ENCODE measurements around the gene TMEM163. TPM values are rescaled to one million over a fixed set of nuclear protein-coding genes. Genes with fewer than 3 reads are reported as not detected.

The TMEM163 gene
- total RNA-seq, 3 donors from 2014 or later: 0.13 to 0.20 (median 0.14) TPM

DNA sequence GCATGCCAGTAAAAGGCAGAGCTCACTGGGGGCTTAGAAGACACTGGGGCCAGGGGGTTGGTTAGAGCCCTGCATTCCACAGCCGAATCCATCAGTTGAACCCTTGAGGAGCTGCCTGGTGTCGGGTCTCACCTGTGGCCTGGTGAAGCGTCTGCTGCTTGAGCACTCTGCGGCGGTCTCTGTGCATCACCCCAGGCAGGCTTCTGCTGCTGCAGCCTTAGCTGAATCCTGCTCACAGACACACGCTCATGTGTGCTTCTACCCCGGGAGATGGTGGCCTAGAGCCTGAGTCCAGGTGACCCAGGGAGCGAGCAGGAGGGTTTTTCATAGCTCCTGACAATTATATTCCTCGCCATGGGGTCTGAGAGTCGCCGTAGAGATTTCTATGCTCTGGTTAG is 272.8 kb downstream of the TMEM163 start:
- DNase-seq (no peak), ATAC-seq (no peak)
- no peaks in the 10 kb centered on the region for H3K27me3 Mint-ChIP-seq (ENCODE audit: low read depth)
- H3K4me1 Mint-ChIP-seq (ENCODE audit: low read depth): peaks cover 2% of the 10 kb centered on the region
- peaks cover 8% of the 10 kb centered on the region for H3K36me3 Mint-ChIP-seq (ENCODE audit: insufficient read depth)
- no peak overlapping the region for H3K4me3 Mint-ChIP-seq
- H3K9me3 Mint-ChIP-seq: no peaks in the 10 kb centered on the region

DNA sequence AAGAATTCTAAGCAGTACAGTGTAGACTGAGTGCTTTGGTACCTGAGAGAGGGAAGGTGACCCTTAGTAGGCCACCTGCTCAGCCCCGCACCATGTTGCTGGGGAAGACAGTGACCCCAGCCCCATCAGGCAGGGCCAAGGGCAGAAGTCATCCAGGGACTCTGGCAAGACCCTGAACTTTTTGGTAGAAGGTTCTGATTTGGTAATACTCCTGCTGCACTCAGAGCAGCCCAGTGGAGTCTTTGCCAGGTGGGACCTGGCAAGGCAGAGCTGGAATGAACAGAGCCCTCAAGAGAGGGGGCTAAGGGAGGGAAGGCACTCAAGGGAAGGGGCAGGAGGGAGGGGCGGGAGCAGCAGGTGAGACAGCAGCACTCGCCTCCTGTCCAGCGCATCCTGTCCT is 273.7 kb downstream of the TMEM163 start:
- Mint-ChIP-seq H3K9me3 (no peaks in the 10 kb centered on the region), H3K36me3 (ENCODE audit: insufficient read depth) (peaks cover 12% of the 10 kb centered on the region), H3K27me3 (ENCODE audit: low read depth) (no peaks in the 10 kb centered on the region), H3K4me1 (ENCODE audit: low read depth) (no peaks in the 10 kb centered on the region), H3K4me3 (no peak overlapping the region)
- no peak for ATAC-seq
- no peak for DNase-seq

- ATAC-seq: no peak
- Mint-ChIP-seq H3K36me3 (ENCODE audit: insufficient read depth) (peaks cover 15% of the 10 kb centered on the region), H3K9me3 (no peaks in the 10 kb centered on the region), H3K4me3 (no peak overlapping the region), H3K27me3 (ENCODE audit: low read depth) (no peaks in the 10 kb centered on the region), H3K4me1 (ENCODE audit: low read depth) (no peaks in the 10 kb centered on the region)
- no peak for DNase-seq
Observed at GRCh38 chr2:134443814-134444480, 274.9 kb downstream of the TMEM163 start.

DNA sequence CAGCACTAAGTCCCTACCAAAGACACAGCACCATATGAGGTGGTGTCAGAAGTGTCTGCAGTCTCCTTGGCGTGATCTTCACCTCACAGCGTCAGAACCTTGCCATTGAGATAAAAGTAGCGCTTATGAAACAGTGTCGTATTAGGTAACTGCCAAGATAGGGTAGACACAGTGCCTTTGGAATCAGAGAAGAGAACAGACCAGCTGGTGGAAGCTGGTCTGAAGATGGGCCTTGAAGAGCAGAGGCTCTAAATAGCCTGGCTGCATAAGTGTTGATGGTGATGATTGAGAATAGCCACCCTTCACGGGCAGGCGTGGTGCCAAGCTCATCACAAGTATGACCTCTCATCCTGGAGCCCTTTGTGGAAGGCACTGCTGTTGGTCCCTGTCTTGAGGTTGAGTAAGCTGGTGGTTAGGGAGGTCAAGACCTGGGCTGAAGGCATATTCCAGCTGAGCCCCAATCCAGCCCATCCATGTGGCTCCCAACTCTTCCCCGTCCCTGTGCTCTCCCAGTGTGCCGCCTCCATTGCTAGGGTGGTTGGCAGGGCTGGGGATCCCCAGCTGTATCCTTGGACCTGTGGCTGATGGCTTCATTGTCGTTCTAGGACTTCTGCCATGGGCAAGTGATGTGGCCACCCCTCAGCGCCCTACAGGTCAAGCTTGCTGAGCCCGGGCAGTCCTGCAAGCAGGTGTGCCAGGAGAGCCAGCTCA is 277.5 kb downstream of the TMEM163 start:
- H3K4me1 Mint-ChIP-seq (ENCODE audit: low read depth): no peaks in the 10 kb centered on the region
- no peak overlapping the region for H3K4me3 Mint-ChIP-seq
- H3K9me3 Mint-ChIP-seq: no peaks in the 10 kb centered on the region
- DNase-seq: no peak
- ATAC-seq: no peak
- peaks cover 14% of the 10 kb centered on the region for H3K36me3 Mint-ChIP-seq (ENCODE audit: insufficient read depth)
- H3K27me3 Mint-ChIP-seq (ENCODE audit: low read depth): no peaks in the 10 kb centered on the region

- Mint-ChIP-seq H3K4me1 (ENCODE audit: low read depth) (no peaks in the 10 kb centered on the region), H3K9me3 (no peaks in the 10 kb centered on the region)
Observed at GRCh38 chr2:134440336-134440909, 278.4 kb downstream of the TMEM163 start.

DNA sequence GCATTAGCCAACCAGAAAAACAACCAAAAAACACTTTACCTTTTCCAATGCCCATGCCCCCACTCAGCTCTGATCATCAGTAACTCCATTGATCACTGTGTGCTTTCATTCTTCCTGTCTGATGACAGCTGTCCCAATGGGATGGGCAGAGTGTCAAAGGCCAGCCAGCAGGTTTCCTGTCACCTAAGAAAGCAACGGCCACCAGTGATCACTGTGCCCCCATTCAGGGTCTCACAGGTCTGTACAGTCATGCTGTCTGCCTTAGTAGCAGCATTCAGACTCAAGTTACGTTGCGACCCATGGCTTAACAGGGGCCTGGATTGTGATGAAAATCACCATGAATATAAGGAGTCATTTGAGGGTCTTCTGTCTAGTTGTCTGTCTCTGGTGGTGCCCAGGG is 280.4 kb downstream of the TMEM163 start:
- ATAC-seq (no peak), DNase-seq (no peak)
- H3K27me3 Mint-ChIP-seq (ENCODE audit: low read depth): no peaks in the 10 kb centered on the region
- no peaks in the 10 kb centered on the region for H3K4me1 Mint-ChIP-seq (ENCODE audit: low read depth)
- H3K9me3 Mint-ChIP-seq: no peaks in the 10 kb centered on the region
- peaks cover 32% of the 10 kb centered on the region for H3K36me3 Mint-ChIP-seq (ENCODE audit: insufficient read depth)
- no peak overlapping the region for H3K4me3 Mint-ChIP-seq

More at GRCh38 chr2:134440336-134440909, 278.4 kb downstream of the TMEM163 start:
- no peaks in the 10 kb centered on the region for H3K27me3 Mint-ChIP-seq (ENCODE audit: low read depth)
- DNase-seq (no peak), ATAC-seq (no peak)
- no peak overlapping the region for H3K4me3 Mint-ChIP-seq
- H3K36me3 Mint-ChIP-seq (ENCODE audit: insufficient read depth): peaks cover 15% of the 10 kb centered on the region

DNA sequence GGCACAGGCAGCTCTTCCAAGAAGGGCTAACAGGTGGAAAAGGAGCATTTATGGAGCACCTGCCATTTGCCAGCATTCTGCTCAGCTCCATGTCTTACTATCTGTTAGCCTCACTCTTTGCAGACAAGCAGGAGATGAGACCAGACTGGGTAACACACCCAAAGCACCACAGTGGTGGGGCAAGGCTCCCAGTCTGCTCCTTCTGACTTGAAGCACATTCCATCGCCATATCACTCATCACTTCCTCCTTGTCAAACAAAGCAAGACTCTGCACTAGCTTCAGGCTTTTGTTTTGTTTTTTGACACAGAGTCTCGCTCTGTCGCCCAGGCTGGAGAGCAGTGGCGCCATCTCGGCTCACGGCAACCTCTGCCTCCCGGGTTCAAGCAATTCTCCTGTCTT is 282.1 kb downstream of the TMEM163 start:
- ATAC-seq: no peak
- no peak overlapping the region for H3K4me3 Mint-ChIP-seq
- no peaks in the 10 kb centered on the region for H3K27me3 Mint-ChIP-seq (ENCODE audit: low read depth)
- H3K4me1 Mint-ChIP-seq (ENCODE audit: low read depth): no peaks in the 10 kb centered on the region
- peaks cover 41% of the 10 kb centered on the region for H3K36me3 Mint-ChIP-seq (ENCODE audit: insufficient read depth)
- no peak for DNase-seq
- no peaks in the 10 kb centered on the region for H3K9me3 Mint-ChIP-seq

GRCh38 chr2:134435936-134436335 is 282.9 kb downstream of the TMEM163 start:
- H3K4me3 Mint-ChIP-seq: no peak overlapping the region
- DNase-seq (no peak), ATAC-seq (no peak)
- no peaks in the 10 kb centered on the region for H3K4me1 Mint-ChIP-seq (ENCODE audit: low read depth)
- peaks cover 43% of the 10 kb centered on the region for H3K36me3 Mint-ChIP-seq (ENCODE audit: insufficient read depth)
- H3K27me3 Mint-ChIP-seq (ENCODE audit: low read depth): no peaks in the 10 kb centered on the region
- no peaks in the 10 kb centered on the region for H3K9me3 Mint-ChIP-seq

DNA sequence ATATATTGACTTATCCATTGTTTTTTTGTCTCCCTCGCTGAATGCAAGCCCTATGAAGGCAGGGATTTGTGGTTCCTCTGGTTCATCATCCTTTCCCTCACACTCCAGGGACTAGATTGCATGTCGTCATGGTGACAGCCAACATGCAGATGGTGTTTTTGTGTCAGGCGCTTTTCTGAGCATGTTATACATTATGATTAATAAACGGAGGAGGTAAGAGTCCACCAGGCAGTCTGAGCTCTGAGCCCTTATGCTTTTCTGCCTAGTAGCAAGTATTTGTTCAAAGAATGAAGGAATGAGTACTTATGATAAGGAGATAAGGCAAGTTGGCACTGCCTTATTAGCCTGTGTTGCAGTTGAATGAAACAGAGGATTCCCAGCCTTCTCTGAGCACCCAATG is 283.3 kb downstream of the TMEM163 start:
- Mint-ChIP-seq H3K27me3 (ENCODE audit: low read depth) (no peaks in the 10 kb centered on the region), H3K4me1 (ENCODE audit: low read depth) (no peaks in the 10 kb centered on the region), H3K4me3 (no peak overlapping the region), H3K36me3 (ENCODE audit: insufficient read depth) (peaks cover 43% of the 10 kb centered on the region), H3K9me3 (no peaks in the 10 kb centered on the region)
- ATAC-seq (no peak), DNase-seq (no peak)

GRCh38 chr2:134433979-134434378 is 284.8 kb downstream of the TMEM163 start:
- Mint-ChIP-seq H3K4me3 (no peak overlapping the region), H3K27me3 (ENCODE audit: low read depth) (no peaks in the 10 kb centered on the region), H3K4me1 (ENCODE audit: low read depth) (no peaks in the 10 kb centered on the region), H3K9me3 (no peaks in the 10 kb centered on the region), H3K36me3 (ENCODE audit: insufficient read depth) (peaks cover 38% of the 10 kb centered on the region)
- DNase-seq: no peak
- ATAC-seq: no peak

- DNase-seq (no peak), ATAC-seq (no peak)
- Mint-ChIP-seq H3K9me3 (no peaks in the 10 kb centered on the region), H3K36me3 (ENCODE audit: insufficient read depth) (peaks cover 35% of the 10 kb centered on the region), H3K4me1 (ENCODE audit: low read depth) (no peaks in the 10 kb centered on the region), H3K4me3 (no peak overlapping the region), H3K27me3 (ENCODE audit: low read depth) (no peaks in the 10 kb centered on the region)
Observed at GRCh38 chr2:134433469-134433868, 285.3 kb downstream of the TMEM163 start.

GRCh38 chr2:134432435-134432883 is 286.3 kb downstream of the TMEM163 start:
- Mint-ChIP-seq H3K36me3 (ENCODE audit: insufficient read depth) (peaks cover 44% of the 10 kb centered on the region), H3K4me3 (no peak overlapping the region), H3K4me1 (ENCODE audit: low read depth) (no peaks in the 10 kb centered on the region), H3K27me3 (ENCODE audit: low read depth) (no peaks in the 10 kb centered on the region), H3K9me3 (no peaks in the 10 kb centered on the region)
- DNase-seq (no peak), ATAC-seq (no peak)

- no peaks in the 10 kb centered on the region for H3K4me1 Mint-ChIP-seq (ENCODE audit: low read depth)
- DNase-seq (no peak), ATAC-seq (no peak)
- no peaks in the 10 kb centered on the region for H3K9me3 Mint-ChIP-seq
- no peak overlapping the region for H3K4me3 Mint-ChIP-seq
- peaks cover 46% of the 10 kb centered on the region for H3K36me3 Mint-ChIP-seq (ENCODE audit: insufficient read depth)
- no peaks in the 10 kb centered on the region for H3K27me3 Mint-ChIP-seq (ENCODE audit: low read depth)
Observed at GRCh38 chr2:134431838-134432434, 286.9 kb downstream of the TMEM163 start.

GRCh38 chr2:134429886-134430285 is 288.9 kb downstream of the TMEM163 start:
- ATAC-seq (no peak), DNase-seq (no peak)
- no peaks in the 10 kb centered on the region for H3K4me1 Mint-ChIP-seq (ENCODE audit: low read depth)
- H3K9me3 Mint-ChIP-seq: no peaks in the 10 kb centered on the region
- H3K4me3 Mint-ChIP-seq: no peak overlapping the region
- H3K36me3 Mint-ChIP-seq (ENCODE audit: insufficient read depth): peaks cover 47% of the 10 kb centered on the region
- H3K27me3 Mint-ChIP-seq (ENCODE audit: low read depth): no peaks in the 10 kb centered on the region

Measured in activated T-cell treated with anti-CD3 and anti-CD28 coated beads, Interleukin-2, amount 50 U/mL, for 4 hours (primary cell).